Renal cortical epithelial cell (primary cell): Measurements from ENCODE around the gene RANBP1. TPM values are rescaled to one million over a fixed set of nuclear protein-coding genes. Genes with fewer than 3 reads are reported as not detected.

Experiments used
- DNase-seq: peaks from one replicate; pipeline ENCODE4 v3.0.0-alpha.2; 2011; ENCODE audit warnings: low read depth
- total RNA-seq: library from RNA; depleted of rRNA; stranded (reverse); fragments of >200 nt; gene quantifications from 2 replicates; pipeline ENCODE4 v1.2.3, GENCODE V29; 2014

Gene RANBP1
- total RNA-seq, 1 donor from 2014 or later = 173 TPM

DNA sequence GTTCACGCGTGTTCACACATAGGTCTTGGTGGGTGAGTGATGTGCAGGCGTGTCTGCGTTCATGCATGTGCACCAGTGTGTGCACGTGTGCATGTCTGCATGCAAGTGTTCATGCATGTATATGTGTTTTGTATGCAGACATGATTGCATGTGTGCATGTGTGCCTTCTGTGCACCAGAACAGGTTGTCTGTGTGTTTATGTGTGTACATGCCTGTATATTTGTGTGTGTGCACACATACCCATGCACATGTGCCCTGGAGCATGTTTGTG is 20.6 kb downstream of the RANBP1 start:
- DNase-seq = no peak

DNA sequence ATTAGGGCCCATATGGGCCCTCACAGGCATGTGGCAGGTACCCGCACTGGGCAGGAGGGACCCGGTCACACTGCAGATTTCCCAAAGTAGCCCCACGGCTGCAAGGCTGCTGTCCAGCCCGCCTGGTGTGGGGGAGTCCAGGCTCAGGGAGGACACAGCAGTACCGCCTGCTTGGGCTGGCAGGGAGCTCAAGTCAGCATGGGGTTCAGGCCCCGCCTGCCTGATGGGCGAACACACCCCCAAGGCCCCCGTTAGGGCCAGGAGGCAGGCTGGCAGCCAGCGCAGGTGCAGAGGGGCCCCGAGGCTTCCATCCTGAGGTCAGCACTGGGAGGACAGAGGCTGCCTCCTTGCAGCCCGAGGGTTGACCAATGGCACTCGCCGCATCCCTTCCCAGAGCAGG is 21.2 kb downstream of the RANBP1 start:
- no peak for DNase-seq

DNA sequence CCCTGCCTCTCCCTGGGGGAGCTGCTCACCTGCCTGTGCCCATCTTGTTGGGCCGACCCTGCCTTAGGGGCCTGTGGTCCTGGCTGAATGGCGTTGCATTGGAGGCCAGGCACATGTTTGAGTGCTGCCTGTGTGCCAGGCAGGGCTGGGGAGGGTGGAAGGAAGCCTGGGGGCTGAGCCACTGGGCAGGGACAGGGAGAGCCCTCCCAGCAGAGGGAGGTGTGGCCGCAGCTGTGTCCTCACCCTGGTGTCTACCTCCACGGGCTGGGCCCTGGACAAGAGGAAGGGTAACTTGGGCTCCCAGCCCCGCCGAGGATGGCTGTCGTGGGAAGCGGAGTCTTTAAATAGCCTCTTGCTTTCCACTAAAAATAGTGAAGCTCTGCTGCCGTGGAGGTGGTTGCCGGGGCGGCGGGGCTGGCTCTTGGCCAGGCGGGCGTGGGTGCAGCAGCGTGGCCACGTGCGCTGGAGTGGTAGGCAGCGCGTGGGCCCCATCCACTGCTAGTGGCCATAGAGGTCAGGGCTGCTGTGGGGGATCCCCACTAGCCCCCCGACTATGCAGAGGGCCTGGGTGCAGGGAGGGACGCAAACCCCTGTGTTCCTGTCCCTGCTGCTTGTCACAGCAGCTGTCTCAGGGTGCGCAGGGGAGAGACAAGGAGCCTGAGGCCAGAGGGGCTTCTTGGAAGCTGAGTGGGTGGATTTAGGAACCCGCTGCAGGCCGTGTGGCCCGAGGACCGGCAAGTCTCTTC is 21.9 kb downstream of the RANBP1 start:
- DNase-seq = no peak

DNA sequence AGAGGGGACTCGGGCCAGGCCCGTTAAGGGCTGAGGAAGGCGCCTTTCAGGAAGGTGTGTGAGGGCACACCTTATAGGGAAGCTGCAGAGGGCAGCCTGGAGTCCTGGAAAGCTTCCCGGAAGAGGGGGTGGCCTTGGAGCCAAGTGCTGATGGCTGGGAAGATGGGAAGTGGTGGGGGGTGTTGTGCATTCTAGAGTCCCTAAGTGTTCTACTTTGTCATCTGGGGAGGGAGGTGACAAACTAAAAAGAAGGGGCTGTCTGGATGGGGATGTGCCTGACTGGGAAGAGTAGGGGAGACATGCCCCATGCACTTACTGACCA is 22.5 kb downstream of the RANBP1 start:
- no peak for DNase-seq

DNA sequence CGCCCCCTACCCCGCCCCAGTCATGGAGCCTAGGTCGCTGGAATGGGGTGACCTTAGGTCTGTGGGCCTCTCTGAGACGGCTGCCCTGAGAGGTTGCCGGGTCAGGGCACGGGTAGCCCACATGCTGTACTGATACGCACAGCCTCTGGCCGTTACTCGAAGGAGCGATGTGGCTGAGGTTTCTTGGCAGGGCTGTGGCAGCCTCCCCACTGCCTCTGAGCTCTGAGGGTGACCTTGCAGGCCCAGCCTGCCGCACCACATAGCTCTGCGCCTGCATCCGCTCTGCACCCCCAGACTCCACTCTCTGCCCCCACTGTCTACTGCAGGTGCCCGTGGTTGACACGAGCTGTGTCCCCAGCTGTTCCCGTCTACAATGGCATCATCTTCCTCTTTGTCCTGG is 23.0 kb downstream of the RANBP1 start:
- no peak for DNase-seq

DNA sequence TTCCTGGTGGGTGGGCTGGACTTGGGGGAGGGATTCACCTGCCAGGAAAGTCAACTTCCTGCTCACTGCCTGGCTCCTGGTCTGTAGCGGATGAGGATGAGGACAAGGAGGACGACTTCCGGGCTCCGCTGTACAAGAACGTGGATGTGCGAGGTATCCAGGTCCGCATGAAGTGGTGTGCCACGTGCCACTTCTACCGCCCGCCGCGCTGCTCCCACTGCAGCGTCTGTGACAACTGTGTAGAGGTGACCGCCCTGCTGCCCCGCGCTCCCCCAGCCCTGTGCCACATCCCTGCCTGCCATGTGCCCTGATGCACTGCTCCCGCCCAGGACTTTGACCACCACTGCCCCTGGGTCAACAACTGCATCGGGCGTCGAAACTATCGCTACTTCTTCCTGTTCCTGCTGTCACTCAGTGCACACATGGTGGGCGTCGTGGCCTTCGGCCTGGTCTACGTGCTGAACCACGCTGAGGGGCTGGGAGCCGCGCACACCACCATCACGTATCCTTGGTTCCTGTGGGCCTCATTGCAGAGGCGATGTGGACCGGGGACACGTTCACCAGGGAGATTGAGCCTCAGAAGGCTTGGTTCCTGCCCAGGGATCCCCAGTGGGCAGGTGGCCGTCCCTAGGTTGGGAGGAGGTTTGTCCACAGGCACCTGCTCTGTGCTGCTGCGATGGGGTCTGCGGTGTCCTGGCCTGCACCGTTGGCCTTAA is 23.6 kb downstream of the RANBP1 start:
- DNase-seq = no peak

DNA sequence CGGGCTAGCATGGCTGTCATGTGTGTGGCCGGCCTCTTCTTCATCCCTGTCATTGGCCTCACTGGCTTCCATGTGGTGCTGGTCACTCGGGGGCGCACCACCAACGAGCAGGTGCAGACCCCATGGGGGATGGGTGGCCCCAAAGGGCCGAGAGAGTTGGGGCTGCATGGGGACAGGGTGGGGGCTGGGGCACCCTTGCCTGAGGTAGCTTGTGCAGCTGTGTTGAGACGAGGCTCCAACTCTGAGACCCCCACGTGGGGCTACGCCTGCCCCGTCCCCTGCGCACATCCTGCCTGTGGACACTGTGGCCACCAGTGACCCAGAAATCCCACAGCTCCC is 24.2 kb downstream of the RANBP1 start:
- DNase-seq = no peak

DNA sequence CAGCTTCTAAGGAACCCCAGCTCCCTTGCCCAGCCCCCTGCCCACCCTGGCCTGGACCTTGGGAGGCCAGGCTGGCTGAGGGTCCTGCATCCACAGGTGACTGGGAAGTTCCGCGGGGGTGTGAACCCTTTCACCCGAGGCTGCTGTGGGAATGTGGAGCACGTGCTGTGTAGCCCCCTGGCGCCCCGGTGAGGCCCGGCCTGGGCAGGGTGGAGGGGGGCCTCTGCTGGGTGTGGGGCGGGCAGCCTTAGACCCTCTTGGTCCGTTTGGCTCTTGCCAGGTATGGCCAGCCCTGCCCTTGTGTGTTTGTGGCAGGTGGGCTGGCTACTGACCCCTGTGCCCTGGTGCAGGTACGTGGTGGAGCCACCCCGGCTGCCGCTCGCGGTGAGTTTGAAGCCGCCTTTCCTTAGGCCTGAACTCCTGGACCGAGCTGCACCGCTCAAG is 24.6 kb downstream of the RANBP1 start:
- DNase-seq = no peak

DNA sequence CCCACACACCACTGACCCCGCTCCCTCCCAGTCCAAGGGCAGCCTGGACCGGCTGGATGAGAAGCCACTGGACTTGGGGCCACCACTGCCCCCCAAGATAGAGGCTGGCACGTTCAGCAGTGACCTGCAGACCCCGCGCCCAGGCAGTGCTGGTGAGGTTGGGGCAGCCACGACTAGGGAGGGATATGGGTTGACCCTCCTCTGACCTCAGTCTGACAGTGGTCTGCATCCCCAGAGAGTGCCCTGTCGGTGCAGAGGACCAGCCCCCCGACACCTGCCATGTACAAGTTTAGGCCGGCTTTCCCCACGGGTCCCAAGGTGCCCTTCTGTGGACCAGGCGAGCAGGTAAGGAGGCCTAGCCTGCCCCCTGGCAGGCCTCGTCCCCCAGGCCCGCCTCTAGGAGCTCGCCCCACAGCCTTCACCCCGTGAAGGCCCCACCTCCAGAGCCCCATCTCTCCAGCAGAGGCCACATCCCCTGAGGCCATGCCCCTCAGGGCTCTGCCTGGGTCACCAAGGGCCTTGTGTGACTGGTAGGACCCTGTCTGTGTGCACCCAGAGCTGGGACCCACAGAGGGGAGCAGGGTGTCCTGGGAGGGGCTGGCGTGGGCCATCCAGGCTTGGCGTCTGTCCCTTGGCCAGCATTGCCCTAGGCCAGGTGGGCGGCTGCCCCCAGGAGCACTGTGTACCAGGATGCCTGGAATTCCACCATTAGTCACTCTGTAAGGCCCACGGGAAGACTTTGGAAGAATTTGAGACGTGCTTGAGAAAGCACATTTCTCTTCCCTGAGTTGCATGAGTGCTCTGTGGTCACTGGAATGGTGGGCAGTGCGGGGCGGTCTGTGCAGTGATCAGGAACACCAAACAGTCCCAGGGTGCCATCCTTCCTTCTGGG is 25.5 kb downstream of the RANBP1 start:
- DNase-seq = peak; percentile 86

DNA sequence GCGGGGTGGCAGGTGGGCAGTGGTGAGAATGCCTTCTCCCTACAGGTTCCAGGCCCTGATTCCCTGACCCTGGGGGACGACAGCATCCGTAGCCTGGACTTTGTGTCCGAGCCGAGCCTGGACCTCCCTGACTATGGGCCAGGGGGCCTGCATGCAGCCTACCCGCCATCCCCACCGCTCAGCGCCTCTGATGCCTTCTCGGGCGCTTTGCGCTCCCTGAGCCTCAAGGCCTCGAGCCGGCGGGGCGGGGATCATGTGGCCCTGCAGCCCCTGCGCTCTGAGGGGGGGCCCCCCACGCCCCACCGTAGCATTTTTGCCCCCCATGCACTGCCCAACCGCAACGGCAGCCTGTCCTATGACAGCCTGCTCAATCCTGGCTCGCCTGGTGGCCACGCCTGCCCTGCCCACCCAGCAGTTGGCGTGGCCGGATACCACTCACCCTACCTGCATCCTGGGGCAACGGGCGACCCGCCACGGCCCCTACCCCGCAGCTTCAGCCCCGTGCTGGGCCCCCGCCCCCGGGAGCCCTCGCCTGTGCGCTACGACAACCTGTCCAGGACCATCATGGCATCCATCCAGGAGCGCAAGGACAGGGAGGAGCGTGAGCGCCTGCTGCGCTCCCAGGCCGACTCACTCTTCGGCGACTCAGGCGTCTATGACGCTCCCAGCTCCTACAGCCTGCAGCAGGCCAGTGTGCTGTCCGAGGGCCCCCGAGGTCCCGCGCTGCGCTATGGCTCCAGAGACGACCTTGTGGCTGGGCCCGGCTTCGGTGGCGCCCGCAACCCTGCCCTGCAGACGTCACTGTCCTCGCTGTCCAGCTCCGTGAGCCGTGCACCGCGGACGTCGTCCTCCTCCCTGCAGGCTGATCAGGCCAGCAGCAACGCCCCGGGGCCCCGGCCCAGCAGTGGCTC is 27.1 kb downstream of the RANBP1 start:
- no peak for DNase-seq

DNA sequence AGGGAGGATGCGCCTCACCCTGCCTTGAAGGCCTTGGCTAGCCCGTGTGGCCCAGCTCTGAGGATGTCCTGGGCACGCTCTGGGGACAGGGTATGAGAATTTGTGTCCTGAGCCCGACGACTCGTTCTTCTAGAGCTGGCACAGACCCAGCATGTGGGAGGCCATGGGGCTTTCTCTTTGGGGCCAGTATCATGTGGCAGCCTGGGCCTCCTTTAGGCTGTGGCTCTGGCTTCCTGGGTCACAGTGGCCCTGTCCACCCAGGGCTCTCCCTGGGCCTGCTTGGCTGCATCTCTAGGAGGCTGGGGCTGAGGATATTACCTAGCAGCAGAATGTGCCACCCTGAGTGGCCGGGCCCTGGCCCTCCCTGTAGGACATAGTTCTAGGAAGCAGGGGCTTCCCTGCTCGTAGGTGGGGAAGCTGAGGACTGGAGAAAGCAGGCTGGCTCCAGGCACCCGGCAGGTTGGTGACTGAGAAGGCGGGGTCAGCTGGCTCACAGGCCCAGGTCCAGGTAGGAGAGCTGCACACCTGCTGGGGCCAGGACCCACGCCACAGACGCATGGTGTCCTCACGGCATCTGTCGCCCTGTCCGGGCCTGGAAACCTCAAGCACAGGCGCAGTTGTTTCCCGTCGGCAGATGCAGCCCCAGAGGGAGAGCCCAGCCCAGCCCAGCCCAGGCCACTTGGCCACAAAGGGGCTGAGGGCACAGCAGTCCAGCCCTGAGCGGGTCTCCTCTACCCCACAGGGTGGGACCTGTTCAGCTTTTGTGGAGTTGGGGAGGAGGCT is 28.2 kb downstream of the RANBP1 start:
- no peak for DNase-seq

DNA sequence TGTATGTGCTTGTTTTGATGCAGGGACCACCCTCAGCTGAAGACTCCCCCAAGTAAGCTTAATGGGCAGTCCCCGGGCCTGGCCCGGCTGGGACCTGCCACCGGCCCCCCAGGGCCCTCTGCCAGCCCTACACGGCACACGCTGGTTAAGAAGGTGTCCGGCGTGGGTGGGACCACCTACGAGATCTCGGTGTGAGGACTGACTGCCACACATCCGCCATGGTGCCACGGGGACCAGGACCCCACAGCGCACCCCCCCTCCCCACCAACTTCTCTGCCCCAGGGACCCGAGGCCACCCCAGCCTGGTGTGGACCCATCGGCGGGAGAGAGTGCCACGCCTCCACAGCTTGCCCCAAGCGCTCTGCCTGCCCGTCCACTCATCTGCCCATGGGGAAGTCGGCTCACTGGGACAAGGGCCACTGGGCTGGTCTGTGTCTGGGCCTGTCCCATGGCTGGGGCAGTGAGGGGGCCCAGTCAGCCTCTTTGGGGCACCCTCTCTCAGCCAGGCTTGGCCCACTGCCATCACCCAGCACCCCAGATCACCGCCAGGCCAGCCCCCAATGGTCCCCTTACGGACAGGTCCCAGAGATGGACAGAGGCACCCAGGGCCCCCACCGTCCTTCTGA is 29.4 kb downstream of the RANBP1 start:
- DNase-seq = no peak

DNA sequence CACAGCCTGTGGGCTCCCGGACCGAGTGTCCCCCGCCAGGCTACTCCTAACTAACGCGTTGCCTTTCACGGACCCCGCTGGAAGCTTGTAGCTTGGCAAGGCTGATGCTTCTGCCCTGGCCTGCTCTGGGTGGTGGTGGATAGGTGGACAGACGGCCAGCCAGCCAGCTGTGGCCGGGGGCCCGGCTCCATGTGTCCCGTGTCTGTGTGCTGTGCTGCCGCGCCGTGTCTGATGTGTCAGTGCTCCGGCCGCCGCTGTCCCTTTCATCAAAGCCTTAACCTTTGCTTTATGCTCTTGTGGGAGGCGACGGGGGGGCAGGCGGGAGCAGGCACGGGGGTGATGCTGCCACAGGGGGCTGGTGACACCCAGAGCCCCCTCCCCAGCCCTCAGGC is 29.9 kb downstream of the RANBP1 start:
- no peak for DNase-seq

DNA sequence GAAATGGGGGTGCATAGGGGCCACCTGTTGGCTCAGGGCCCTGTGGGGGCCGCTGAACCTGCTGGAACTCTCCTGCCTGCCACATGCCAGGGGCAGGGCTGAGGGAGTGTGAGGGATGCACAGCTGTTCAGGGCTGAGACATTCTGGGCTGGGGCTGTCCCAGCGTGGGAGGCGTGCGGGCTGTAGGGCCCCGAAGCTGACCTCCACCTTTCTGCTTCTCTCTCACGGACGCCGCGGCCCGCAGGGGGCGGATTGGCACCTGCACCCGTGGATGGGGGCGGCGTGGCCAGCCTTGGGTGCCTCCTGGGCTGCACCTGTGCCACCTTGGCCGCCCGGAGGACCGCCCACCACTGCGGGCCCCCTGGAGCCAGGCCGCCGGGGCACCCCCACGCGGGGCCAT is 30.9 kb downstream of the RANBP1 start:
- DNase-seq = no peak

DNA sequence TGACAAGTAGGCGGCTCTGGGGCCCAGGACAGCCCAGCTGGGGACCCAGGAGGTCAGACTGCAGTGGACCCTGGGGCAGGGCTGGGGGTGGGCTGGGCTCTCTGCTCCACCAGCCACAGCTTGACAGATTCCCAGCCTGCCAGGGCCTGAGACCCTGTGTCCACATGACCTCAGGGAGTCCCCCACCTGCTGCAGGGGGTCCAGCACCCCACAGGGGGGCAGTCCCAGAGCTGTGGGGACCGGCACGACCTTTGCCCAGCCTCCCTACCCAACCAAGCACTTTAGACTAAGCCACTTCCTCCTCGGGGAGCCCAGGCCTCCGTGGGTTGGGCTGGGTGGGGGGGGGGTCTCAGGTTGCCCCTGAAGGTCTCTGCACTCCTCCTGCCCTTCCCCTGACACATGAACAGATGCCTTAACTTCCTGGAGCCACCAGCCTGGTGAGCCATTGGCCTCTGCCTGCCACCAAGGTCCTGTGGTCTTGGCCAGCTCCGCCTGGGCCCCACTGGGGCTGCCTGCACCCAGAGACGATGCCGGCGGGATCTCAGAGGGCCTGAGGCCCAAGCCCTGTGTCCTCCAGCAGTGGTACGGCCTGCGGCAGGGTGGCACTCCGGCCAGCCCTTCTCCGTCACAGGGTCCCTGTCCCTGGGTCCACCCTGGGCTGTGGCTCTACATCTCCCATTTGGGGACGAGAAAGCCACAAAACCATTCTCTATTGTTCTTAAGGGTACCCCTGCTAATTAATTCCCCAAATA is 31.5 kb downstream of the RANBP1 start:
- DNase-seq = no peak

DNA sequence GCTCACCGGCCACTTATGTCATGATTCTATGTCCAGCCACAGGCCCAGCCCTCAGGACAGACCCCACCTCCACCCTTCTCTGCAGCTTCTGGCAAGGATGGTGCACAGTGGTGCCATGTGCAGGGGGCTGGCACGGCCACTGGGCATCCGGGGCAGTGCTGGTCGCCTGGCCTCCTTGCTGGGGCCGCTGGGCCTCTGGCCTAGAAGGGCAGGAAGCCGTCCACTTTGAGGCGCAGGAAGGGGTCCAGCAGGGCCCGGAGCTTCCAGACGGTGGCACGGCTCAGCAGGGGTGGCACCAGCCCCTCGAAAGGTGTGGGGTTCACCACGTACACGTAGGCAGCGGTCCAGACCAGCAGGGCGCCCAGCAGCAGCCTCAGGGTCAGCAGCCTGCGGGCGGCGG is 32.5 kb downstream of the RANBP1 start:
- no peak for DNase-seq

DNA sequence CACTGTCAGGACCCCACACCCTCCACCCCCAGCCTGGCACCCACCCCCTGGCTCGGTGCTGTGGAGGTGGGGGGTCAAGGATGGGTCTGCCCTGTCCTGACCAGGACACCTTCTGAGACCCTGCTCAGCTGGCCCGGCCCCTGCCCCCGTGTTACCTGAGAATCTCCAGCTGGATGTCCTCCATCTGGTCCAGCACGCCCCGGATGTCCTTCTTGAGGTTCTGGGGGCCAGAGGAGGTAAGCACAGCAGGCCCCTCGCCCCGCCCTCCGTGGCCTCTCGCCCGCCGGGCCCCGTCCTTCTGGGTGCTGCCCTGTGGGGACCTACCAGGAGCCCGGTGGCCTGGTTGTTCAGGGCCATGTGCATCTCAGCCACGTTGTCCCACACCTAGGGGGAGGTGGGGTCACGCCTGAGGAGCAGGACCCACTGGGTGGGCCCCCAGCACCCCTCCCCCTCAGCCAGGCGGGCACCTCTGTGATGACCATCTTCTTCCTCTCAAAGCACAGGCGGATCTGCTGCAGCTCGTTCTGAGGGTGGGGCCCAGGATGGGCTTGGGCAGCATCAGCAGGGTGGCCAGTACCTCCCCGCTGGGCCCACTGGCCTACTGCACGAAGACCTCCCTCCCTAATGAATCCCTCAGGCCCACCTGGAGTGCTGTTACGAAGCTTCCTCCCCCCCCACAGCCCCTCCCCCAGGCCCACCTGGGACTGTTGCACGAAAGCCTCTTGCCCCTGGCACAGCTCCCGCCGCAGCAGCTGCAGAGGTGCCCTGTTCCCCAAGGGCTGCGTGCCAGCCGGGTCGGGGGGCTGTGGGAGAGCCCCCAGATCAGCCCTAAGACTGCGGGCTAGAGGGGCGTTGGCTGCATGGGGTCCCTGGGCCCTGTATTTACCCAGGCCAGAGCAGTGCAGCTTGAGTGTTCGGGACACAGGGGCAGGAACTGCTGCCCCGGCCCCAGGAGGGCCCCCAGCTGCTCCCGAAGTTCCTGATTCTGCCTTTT is 33.6 kb downstream of the RANBP1 start:
- DNase-seq = no peak

DNA sequence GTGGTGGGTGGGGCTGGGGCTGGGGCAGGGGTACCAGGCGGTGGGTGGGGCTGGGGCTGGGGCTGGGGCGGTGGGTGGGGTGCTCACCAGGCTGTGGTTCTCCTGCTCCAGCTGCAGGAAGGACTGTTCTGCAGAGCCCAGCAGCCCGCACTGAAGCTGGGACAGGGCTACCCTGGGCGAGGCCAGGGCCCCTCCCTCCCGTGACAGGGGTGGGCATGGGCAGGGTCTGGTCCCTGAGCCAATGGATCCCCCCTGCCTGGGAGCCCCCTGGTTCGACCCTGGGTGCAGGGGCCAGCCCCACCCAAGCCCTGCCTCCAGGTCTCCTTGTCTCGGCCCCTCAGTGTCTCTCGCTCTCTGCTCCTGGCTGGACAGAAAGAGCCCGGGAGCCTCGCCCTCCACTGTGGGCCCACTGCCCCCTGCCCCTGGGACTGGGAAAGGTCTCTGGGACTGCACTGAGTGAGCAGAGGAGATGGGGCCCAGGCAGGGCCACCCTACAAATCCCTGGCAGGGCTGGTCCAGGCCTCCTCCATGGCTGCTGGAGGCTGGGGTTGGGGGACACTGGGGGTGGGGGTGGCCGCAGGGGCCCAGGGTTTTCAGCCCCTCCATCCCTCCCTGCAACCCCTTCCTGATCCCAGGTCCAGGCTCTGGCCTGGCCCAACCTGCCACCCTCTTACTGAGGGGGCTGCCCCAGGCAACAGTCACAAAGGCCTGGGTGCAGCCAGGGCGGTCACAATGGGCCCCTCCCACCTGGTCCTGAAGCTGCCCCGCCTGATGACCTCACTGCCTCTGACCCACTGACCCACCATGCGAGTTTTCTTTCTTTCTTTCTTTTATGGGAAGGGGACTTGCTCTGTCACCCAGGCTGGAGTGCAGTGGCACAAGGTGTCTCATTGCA is 34.7 kb downstream of the RANBP1 start, which contains the start of gene CCDC188:
TSS of gene CCDC188 (minus strand) at position 675 of the 895 bp plus-strand sequence. CDS start at position 606, 69 bp downstream.
- DNase-seq = no peak
